NCI-H510A treated with DMSO at 0.1 percent for 48 hours (cell line): ENCODE results near the gene GPSM1.

Experiments used
- DNase-seq: peaks from one replicate; lab custom pipeline; 2025; lab: John Stamatoyannopoulos, UW

GPSM1 gene

DNA sequence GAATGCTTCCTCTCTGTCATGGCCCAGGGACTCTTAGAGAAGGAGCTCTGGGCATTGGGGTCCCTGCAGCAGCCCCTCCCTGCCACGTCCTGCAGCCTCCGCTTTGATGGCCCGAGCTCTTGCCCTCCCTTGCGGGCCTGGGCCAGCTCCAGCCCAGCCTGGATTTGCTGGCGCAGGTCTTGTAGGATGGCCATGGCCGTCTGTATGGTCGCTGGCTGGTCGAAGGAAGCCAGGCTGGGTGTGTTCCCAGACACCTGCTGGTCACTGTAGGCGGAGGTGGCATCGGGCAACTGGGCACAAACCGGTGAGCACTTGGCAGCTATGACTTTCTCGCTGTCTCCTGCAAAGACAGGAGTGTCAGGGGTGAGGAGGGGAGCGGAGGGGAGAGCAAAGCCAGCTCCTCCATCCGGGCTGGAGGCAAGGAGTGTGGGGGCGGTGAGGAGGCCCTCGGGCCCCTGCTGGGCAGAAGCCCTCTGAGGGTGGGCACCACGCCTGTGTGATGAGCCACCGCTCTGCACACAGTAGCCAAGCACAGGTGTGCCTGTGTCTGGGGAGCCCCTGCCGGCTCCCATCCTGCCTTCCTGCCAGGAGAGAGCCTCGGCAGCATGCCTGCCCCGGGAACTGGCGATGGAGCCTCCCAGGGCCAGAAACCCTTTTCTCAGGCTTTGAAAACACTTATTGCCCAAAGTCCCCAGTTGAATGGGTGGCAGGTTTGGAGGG is 35.9 kb upstream of the GPSM1 start:
- no peak for DNase-seq

DNA sequence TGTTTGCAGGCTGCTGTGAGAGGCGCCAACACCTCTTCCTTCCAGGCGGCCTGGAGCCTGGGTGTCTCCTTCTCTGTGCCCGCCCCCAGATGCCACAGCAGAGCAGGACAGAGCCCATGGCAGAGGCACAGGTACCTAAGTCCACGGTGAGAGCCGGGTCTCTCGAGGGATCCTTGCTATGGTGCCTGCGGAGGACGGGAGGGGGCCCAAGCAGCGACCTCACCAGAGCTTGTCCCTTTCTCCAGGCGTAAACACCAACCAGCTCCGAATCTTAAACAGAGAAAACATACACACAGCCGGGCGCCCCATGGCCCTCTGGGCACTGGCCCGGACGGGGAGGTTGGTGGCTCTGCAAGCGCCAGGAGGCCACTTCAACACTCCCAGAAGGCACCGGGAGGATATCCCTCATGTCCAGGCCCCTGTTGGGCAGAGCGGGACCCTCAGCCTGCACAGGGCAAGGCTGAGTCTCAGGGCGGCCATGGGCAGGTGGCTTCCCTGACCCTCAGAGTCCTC is 35.3 kb upstream of the GPSM1 start:
- DNase-seq = no peak

DNA sequence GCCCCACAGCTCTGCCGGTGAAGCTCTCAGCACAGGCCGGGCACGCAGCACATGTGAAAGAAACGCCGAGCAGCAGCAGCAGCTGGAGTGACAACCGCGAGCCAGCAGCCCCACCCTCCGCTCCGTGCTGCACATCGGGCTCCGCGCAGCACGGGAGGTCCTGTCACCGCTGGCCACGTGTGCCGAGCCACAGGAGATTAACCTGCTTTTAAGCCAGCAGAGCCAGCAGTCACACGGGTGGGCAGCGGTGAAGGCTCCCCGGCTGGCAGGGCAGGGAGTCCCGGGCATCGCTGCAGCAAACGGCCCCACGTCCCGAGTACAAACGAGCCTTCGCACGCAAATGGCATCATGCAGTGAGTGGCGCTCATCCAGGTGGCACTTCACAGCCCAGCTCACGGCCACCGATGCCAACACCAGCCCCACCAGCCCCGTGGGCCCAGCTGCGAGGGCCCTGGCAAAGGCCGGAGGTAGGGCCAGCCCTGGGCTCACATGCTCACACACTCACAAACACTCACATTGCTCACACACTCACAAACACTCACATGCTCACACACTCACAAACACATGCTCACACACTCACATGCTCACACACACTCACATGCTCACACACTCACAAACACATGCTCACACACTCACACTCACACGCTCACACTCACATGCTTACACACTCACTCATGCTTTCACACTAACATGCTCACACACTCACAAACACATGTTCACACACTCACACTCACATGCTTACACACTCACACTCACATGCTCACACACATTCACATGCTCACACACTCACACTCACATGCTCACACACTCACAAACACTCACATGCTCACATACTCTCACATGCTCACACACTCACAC is 34.5 kb upstream of the GPSM1 start:
- peak; percentile 29 for DNase-seq

DNA sequence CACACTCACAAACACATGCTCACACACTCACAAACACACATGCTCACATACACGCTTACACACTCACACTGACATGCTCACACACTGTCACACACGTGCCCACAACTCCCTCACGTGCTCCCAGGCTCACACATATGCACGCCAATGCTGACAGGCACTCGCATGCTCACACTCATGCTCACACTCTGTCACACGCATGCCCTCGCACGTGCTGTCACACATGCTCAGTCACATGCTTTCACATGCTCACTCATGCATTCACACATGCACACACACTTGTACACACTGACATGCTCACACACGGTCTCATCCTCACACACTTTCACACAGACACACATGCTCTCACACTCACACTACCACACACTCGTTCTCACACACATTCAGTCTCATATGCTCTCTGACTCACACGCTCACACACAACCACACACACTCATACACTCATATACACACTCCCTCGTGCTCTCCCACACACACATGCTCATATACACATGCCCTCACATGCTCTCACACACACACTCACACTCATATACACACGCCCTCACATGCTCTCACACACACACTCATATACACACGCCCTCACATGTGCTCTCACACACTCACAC is 33.8 kb upstream of the GPSM1 start:
- DNase-seq = no peak

DNA sequence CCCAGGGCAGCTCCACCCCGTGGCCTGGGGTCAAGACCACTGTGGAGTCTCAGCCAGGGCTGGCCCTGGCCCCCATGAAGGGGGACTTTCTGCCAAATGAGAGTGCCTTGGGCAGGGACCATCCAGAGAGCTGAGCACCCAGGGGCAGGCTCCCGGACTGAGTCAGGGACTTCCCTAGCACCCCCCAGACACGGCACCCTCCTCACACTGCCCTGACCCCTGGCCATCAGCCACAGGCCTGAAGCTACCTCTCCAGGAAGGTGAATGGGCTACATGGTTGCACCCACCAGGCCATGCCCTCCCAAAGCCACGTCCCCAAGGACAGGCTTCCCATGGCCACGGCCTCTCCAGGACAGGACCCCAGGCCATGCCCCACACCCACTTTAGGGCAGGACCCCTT is 32.9 kb upstream of the GPSM1 start:
- DNase-seq = no peak

DNA sequence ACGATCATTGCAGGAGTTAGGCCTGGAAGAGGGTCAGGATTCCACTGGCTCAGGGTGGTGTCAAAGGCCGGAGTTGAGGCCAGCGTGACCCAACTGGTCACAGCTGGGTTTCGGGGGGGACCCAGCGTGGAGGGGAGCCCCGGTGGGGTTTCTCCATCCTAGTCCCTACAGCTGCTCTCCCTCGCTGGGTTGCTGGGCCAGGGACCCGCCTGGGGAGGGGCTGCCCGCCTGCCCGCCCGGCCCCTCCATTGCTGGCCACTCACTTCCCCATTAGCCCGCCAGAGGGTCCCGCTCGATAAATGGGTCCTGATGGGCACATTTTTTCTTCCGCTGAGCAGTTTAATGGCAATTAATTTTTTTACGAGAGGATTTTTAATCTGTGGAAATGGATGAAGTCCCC is 32.3 kb upstream of the GPSM1 start:
- no peak for DNase-seq

DNA sequence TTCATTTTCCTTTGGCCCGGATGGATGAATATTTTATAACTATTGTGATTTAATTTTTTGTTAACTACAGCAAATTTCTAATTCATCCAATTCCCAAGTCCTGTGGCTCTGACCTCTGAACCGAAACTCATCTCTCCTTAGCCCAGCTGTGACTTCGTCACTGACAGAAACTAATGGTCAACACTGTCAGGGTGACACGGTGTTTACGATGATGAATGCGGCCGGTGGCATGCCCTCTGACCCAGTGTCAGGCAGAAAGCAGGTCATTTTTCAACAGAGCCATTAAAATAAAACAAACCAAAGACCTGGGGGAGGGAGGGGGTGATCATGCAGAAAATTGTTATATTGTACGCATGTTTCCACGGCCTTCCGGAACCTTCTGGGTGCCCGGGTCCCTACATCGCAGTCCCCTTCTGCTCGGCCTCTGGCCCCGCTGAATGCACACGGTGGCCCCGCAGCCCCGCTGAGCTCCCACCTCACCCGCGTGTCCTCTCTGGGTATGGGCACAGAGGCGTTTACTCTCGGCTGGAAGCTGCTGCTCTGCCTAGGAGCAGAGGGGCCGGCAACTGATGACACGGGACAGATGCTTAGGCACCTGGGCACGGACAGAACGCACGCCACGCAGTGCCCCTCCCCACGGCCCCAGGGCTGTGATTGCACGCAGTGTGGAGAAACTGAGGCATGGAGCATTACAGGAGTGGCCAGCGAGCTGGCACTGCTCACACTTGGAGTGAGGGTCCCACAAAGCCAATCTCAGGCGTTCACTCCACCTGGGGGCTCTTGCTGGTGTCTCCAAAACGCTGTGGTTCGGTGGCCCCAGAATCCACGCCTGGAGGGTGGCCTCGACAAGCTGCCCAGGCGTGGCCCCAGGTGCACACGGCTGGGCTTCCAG is 31.6 kb upstream of the GPSM1 start:
- DNase-seq = no peak

DNA sequence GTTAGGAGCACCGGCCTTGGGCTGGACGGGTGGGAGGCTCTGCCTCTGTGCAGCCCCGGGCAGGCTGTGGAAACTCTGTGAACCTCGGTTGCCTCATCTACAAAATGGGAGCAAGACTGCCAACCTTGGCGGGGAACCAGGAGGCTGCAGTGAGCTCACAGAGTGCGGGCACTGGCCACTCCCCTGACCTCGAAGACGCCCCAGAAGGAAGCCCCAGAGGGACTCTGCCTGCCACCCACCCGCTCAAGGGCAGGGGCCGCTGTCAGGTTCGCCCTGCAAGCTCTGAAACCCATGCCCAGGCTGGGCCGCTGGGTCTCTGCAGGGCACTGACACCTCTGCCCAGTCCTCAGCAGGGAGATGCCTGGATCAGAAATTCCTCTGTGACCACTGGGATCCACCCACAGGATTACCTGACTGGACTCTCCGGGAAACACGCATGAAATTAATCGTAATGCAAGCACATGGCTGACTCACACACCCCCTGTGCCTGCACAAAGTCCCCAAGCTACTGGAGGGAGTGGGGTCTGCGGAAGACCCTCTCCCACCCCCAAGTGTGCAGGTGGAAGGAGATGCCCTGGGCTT is 30.8 kb upstream of the GPSM1 start:
- DNase-seq = no peak

DNA sequence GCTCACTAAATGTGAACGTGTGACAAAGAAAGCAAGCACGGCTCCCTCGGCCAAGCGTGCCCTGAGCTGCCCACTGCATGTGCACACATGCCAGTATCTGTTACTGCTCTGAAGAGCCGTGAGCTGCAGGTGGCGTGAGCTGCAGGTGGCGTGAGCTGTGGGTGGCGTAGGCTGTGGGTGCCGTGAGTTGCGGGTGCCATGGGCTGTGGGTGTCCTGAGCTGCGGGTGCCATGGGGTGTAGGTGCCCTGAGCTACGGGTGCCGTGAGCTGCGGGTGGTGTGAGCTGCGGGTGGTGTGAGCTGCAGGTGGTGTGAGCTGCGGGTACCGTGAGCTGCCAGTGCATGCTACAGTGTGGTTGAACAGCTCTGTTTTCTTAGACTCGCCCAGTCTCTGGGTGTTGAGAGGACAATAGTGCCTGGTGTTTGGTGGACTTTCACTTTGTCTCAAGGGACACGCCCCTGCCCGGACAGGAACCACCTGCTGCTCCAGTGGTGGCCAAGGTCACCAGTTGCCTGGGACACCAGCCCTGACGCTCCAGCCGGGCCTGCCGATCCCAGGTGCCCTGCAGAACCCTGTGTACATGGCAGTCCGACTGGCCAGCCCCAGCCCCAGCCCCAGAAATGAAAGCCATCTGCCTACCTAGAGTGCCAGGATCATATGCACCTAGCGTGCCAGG is 30.2 kb upstream of the GPSM1 start:
- peak; percentile 62 for DNase-seq

DNA sequence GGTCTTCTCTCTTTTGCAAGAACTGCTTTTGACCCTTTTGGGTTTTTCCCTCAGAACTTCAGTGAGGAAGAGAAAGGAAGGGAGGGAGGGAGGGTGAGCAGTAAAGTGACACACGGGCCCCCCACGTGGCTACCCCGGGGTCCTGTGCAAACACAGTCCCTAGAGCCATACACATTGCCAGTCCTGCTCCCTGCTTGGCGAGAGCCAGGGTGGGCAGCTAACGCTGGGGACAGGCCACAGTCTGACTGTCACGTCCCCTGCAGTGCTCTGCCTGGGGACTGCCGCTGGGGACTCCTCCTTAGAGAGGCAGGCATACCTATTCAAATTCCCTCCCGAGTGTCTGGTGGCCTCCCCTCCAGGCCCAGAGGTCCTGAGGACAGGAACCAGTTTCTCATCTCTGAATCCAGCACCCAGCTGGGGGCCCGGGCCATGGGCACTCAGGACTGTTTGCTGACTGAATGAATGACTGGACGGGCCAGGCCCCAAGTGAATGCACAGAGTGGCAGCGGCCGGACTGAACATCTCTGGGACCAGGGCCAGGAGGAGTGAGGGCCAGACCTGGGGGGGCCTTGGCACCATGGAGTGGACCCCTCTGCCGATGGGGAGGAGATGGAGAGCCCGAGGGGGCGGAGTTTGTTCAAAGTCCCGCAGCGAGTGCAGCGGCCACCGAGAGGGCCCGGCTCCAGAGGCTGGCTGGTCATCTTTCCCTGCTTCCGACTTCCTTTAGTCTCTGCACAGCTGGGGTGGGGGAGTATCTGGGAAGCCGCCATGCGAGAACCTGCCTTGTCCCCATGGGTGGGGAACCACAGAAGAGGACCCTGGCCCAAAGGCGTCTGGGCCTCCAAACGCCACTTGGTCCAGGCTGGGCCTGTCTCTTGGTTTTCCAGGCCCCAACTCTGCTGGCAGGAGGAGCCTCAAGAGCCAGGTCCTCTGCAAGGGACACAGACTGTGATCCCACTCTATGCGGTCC is 29.3 kb upstream of the GPSM1 start:
- no peak for DNase-seq

DNA sequence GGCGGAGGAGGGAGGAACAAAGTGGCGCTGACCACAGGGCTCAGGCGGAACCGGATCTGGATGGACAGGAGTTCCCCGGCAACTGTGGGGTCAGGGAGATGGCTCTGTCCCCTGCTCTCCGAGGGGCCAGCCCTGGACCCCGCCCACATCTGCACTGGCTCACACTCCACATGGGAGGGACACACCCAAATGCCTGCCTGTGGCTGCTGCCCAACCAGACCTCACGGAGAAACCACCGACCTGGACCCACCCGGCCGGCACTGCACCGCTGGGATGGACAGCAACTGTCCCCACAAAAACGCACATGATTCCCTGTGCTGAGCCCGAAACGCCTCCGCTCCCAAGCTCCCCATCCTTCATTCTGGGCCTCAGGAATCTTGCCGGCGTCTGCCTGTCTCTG is 28.2 kb upstream of the GPSM1 start:
- DNase-seq = no peak

DNA sequence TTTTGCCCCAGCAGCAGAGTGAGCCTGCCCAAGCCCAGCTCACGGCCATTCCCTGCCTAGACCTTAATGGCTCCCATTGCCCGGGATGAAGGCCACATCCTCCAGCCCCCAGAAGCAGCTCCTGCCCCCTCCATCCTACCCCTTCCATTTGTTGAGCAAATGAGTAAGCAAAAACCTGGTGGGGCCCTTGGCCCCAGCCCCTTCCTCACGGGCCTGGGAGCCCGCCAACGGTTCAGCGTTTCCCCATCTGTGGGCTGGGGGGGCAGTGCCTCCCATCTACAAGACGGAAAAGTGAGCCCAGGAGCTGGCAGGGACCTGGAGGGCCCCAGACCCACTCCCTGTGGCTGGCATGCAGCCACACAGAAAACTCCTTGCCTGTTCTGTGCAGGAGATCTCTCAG is 27.8 kb upstream of the GPSM1 start:
- no peak for DNase-seq

DNA sequence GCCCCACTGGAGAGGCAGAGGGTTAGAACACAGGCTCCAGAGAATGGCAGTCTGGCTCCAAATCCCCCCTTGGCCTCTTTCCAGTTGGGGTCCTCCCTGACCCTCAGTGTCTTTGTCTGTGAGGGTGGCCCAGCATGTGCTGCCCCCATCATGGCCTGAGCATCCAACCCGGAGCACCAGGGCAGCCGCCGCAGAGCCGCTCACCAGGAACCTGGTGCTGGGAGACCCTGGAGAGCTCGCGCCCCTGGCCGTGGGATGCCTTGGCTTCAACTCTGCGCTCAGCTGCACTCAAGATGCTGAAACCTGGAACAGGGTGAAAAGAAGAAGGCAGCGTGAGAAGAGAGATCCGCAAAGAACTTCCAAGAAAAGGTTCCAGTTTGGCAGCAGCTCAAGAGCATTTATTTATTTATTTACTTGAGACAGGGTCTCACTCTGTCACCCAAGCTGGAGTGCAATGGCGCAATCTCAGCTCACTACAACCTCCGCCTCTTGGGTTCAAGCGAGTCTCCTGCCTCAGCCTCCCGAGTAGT is 27.3 kb upstream of the GPSM1 start:
- no peak for DNase-seq

DNA sequence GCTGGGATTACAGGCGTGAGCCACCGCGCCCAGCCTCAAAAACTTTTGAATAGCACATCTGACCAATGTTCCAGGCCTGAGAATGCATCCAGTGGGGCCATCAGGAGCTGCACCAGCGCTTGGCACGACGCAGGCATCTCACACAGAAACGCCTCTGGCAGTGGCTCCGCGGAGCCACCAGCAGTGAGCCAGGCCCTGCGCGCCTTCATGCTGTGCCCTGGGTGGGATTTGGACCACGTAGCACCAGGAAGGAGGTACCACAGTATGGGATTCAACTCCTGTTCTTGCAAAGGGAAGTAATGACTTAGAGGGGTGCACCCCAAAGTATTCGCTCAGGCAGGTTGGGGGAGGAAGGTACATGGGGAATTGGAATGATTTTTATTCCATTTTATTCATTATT is 26.5 kb upstream of the GPSM1 start:
- no peak for DNase-seq

DNA sequence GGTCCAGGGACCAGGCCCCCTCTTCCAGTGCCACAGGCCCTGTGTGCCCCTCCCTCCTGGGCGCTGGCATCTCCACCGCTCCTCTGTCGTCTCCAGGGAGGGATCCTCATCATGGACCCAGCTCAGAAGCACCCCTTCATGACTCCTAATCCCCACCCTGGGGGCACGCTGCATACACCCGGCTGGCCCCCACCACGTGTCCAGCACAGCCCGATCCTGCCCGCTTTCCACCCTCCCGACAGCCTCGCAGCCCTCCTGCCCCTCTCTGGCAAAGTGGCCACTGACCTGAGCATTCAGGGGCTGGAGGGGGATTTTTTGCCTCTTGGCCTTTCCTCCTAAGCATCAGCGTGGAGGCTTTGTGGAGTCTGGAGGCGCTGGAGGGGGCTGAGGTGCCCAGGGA is 24.8 kb upstream of the GPSM1 start:
- no peak for DNase-seq

DNA sequence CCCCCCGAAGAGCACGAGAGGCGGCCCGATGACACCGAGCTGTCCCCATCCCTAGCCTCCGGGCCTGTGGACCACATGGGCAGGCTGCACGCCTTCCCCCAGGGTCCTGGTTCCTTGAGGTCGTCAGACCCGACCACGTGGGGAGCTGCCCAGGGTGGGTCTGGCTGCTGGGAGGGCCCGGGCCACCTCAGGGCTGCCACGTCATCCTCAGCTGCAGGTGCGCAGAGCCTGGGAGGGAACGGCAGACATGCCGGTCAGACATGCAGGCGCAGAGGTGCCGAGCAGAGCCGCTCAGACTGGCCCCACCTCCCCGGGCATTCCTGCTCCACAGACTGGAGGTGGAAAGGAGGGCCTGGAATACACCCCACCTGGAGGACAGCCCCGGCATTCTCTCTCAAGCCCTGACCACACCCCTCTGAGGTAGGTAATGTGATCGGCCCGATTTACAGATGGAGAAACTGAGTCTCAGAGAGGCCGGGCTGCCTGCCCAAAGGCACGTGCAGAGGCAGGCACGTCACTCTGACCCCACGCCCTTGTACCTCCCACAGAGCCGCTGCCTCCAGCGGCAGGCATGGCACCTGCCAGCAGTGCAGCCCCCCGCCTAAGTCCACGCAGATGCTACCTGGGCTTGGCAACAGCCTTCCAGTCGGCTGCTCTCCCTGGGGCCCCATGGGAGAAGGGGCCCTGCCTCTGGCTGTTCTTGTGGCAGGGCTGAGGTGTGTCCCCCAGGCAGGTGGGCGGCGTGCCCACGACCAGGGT is 24.1 kb upstream of the GPSM1 start:
- no peak for DNase-seq

DNA sequence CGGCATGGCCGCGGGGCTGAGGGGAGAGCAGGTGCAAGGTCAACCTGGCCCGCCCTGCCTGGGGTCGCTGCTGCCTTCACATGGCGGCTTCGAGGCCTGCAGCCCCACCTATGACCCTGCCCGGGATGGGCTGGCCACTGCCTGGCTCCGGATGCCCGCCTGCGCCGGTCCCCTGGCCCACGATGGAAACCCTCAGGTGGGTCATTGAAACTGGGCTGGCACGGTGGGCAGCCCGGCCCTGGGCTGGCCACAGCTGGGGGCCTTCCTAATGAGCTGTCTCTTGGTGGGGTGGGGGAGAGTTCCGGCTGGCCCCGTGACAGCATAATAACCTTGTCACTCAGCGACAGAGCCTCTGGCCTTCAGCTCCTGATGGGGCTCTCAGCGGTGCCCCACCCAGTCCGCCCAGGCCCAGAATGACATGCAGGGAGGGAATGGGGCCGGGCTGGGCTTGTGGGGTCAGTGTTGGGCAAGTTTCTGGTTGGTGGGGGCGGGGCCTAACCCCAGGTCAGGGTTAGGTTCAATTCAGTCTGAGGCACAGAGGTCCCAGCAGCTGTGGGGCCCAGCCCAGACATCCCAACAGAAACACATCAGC is 23.4 kb upstream of the GPSM1 start, which contains the start of gene CCDC187:
CCDC187 (minus strand) TSS at position 270 of the 592 bp plus-strand sequence; CDS start at position 6, 264 bp downstream.
- DNase-seq = no peak

DNA sequence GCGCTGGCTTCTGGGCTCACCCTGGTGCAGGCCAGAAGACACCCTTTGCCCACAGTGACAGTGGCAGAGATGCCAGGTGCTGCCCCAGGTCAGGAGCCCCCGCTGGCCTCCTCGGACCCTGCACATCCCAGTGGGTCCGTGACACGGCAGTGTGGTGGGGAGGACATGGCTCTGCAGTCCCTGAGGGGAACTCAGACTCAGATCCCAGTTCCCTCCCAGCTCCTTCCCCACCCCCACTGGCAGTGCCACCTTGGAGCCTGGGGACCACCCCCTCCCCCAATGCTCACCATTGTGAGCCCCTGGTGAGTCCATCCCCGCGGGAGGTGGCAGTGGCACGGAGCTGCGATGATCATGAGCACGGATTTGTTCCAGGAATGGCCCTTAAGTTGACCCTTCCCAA is 22.9 kb upstream of the GPSM1 start:
- DNase-seq = no peak
